ENCODE measurements around the gene MCHR1. TPM values are rescaled to one million over a fixed set of nuclear protein-coding genes. Genes with fewer than 3 reads are reported as not detected.

Gene MCHR1
- total RNA-seq, 4 donors from 2014 or later, result 0.27 to 0.40 TPM; not detected in 2

- TF ChIP-seq POLR2AphosphoS5 (IDR thresholded peaks at IDR 0.05) (no peak), POLR2A (IDR thresholded peaks at IDR 0.05) (no peak), EP300 (IDR thresholded peaks at IDR 0.05) (no peak), CTCF (IDR thresholded peaks at IDR 0.05) (no peak)
- Histone ChIP-seq H3K36me3 (no peaks in the 10 kb centered on the region), H3K27ac (peak overlapping the region in 3 of 4 donors; percentile 18 to 70 (median 52)), H3K9me3 (no peaks in the 10 kb centered on the region), H3K27me3 (no peaks in the 10 kb centered on the region), H3K4me1 (peaks cover 0 to 15% (median 0%) of the 10 kb centered on the region in 3 donors), H3K4me3 (no peak overlapping the region)
- 12 to 20% methylated on average over 4 to 9 of the region's 11 CpGs for WGBS, 2 donors (ENCODE audit: low coverage in 1 of 2)
- ATAC-seq, result no peak
Observed at GRCh38 chr22:40720538-40721256, 41.4 kb downstream of the MCHR1 start.

DNA sequence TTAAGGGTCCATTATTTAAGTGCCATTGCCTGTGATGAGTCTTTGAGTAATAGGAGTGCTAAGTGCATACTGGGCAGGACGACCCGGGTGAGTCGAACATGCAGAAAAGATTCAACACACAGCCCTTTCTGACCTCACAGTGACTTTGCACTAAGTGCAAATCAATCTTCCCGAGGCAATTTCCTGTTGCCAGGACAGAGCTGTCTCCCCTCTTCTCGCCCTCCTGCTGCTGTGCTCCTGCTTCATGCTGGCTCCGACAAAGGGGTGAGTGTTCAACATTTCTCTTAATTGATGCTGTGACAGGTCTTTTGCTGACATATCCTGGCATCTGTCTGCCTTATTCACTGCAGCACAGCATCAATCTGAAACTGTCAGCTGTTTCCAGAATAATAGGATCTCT is 42.0 kb downstream of the MCHR1 start:
- H3K9me3 ChIP-seq, result no peaks in the 10 kb centered on the region
- no peaks in the 10 kb centered on the region for H3K27me3 ChIP-seq
- ATAC-seq, result no peak
- TF ChIP-seq POLR2AphosphoS5 (IDR thresholded peaks at IDR 0.05) (peak; percentile 35), CTCF (IDR thresholded peaks at IDR 0.05) (no peak)
- no peak overlapping the region for H3K4me3 ChIP-seq
- 4% methylated on average over 6 of the region's 6 CpGs; no CpG with 5 or more reads in 1 of the 2 donors for WGBS, 2 donors (ENCODE audit: low coverage in 1 of 2)
- no peaks in the 10 kb centered on the region for H3K36me3 ChIP-seq
- peaks cover 0 to 15% (median 0%) of the 10 kb centered on the region in 3 donors for H3K4me1 ChIP-seq
- peak overlapping the region in 3 of 4 donors; percentile 18 to 70 (median 52) for H3K27ac ChIP-seq

GRCh38 chr22:40723396-40723933 is 44.2 kb downstream of the MCHR1 start:
- Histone ChIP-seq H3K9me3 (no peaks in the 10 kb centered on the region), H3K27me3 (no peaks in the 10 kb centered on the region), H3K4me3 (no peak overlapping the region), H3K4me1 (peaks cover 0 to 15% (median 0%) of the 10 kb centered on the region in 3 donors), H3K27ac (no peak overlapping the region), H3K36me3 (no peaks in the 10 kb centered on the region)
- WGBS, 2 donors (ENCODE audit: low coverage in 1 of 2), result 86 to 96% methylated on average over 10 to 13 of the region's 13 CpGs
- no peak for ATAC-seq
- TF ChIP-seq POLR2A (IDR thresholded peaks at IDR 0.05), result no peak

GRCh38 chr22:40726514-40726913 is 47.2 kb downstream of the MCHR1 start:
- H3K4me3 ChIP-seq, result no peak overlapping the region
- no peaks in the 10 kb centered on the region for H3K9me3 ChIP-seq
- H3K36me3 ChIP-seq, result no peaks in the 10 kb centered on the region
- no peaks in the 10 kb centered on the region for H3K27me3 ChIP-seq
- TF ChIP-seq POLR2A (IDR thresholded peaks at IDR 0.05) (no peak), POLR2AphosphoS5 (IDR thresholded peaks at IDR 0.05) (no peak), EP300 (IDR thresholded peaks at IDR 0.05) (no peak), CTCF (IDR thresholded peaks at IDR 0.05) (no peak)
- no peak for ATAC-seq
- H3K27ac ChIP-seq, result no peak overlapping the region
- peaks cover 0 to 3% (median 0%) of the 10 kb centered on the region in 3 donors for H3K4me1 ChIP-seq
- 39 to 49% methylated on average over 2 to 3 of the region's 4 CpGs for WGBS, 2 donors (ENCODE audit: low coverage in 1 of 2)

DNA sequence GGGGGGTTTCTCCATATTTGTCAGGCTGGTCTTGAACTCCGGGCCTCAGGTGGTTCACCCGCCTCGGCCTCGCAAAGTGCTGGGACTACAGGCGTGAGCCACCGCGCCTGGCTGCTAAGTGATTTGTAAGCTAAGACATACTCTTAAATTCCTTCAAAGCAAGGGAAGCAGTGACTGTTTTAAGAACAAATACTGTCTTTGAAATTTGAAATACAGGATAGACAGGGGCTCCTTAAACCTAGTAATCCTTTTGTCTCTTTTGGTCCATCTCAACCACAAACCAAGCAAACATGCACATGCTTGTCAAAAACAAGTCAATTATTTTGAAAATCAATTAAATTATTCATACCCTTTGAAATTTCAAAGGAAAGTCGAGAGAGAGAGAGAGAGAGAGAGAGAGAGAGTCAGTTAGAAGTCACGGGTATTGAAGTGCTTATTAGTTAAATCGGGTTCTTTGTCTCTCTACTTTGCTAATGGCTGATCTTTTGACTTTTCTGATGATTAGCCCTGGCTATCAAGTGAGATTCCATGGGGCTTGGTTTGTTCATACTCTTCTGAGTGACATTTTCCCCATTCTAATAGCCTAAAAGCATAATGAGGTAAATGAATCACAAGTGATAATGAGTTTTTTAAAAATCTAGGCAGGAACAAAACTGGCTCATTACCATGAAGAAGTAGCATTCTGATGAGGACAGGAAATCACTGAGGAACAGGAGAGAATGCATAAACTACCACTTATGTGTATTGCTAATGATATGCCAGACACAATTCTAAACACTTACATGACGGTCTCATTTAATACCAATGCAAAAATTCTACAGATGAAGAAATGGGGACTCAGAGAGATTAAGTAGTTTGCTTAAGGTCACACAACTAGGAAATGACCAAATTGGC is 48.0 kb downstream of the MCHR1 start:
- no peak for TF ChIP-seq EP300 (IDR thresholded peaks at IDR 0.05)
- no peak for TF ChIP-seq POLR2AphosphoS5 (IDR thresholded peaks at IDR 0.05)
- no peak for TF ChIP-seq CTCF (IDR thresholded peaks at IDR 0.05)
- TF ChIP-seq POLR2A (IDR thresholded peaks at IDR 0.05), result no peak
- Histone ChIP-seq H3K36me3 (no peaks in the 10 kb centered on the region), H3K27me3 (no peaks in the 10 kb centered on the region), H3K27ac (no peak overlapping the region), H3K9me3 (no peaks in the 10 kb centered on the region), H3K4me3 (no peak overlapping the region), H3K4me1 (peaks cover 0 to 2% (median 0%) of the 10 kb centered on the region in 3 donors)
- ATAC-seq, result no peak
- 55 to 85% methylated on average over 3 to 9 of the region's 11 CpGs for WGBS, 2 donors (ENCODE audit: low coverage in 1 of 2)
